Globus pallidus (tissue), 1 donor: Measurements from ENCODE around the gene CCL22.

Experiments used
- DNase-seq: peaks from one replicate; pipeline ENCODE4 v3.0.0-alpha.2; 2015; ENCODE audit warnings: low spot score

CCL22 gene

GRCh38 chr16:57376313-57376818 is 17.8 kb downstream of the CCL22 start:
- DNase-seq: no peak

DNA sequence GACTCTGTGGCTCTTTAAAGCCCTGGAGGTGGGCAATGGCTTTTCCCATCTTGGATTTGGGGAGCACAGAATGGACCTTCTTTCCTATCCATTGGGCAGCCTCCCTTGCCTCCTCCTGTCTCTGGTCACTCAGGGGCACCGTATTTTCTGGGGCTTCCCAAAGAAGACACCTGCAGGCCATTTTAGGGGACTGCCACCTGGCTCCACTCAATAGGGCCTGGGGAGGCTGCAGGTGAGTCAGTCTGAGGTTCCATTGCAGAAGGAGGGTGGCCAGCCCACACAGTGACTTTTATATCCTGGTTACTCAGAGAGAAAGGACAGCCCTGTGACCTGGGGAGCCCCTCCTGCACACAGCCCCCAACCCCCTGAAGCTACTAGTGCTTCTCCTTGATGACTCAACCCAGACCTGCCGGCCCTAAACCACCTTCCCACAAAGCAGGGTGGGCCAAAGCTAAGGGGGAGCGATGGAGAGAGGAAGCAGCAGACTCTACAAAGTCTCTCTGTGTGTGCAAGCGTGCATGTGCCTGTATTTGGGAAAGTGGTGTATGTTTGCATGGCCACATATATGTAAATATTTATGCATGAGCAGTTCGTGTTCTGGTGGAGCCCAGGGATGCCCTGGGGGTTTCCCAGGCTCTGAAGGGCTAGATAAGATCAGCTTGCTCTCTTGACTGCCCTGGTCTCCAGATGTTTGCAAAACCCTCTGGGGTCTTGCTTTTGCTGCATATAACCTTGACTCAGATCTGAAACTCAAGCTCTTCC is 18.7 kb downstream of the CCL22 start:
- no peak for DNase-seq

DNA sequence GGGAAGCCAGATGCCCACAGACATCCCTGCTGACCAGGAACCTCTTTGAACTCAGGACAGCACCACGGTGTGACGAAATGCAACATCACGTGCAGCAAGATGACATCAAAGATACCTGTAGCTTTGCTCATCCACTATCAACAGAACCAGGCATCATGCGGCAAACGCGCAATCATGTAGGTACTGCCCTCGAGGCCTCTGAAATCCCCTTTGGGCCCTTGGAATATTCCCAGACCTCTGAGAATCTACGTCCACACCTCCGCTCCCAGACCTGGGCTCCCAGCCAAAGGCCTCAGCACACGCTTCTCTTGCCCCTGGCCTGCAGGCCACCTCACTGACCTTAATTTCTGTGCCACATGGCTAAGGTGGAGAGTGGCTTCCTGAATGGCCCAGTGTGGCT is 21.0 kb downstream of the CCL22 start:
- no peak for DNase-seq

DNA sequence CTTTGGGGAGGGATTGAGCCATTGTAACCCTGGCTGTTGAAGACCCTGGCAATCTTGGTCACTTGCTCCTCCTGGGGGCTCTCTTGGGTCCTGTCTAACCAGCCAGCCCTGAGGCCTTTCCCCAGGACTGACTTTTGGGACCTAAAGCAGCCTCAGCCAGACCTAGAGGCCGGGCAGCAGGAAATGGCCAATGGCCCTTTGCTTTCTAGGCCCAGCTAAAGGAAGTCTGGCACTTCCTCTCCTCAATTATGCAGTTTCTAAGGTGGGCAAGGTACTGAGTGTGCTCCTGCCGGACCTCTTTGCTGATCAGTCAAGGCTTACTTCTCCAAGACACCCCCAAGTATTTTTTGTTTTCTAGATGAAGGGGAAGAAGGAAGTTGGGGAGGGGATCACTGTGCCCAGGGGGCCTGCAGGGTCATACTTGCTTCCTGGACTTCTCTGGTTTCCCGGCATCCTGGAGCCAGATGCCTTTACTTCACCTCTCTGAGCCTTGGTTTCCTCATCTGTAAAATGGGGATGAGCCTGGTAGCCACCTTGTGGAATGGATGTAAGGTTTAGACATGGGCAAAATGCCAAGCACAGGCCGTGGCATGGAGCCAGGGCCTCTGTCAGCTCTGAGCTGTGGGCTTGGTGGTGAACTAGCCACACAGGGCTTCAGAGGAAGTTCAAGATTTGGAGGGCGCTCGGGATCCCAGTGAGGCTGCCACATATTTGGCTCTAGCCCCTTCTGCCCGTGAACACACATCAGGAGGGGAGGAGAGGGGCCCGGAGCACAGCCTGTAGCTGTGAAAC is 22.3 kb downstream of the CCL22 start:
- no peak for DNase-seq

GRCh38 chr16:57381791-57382534 is 23.4 kb downstream of the CCL22 start:
- DNase-seq: no peak

DNA sequence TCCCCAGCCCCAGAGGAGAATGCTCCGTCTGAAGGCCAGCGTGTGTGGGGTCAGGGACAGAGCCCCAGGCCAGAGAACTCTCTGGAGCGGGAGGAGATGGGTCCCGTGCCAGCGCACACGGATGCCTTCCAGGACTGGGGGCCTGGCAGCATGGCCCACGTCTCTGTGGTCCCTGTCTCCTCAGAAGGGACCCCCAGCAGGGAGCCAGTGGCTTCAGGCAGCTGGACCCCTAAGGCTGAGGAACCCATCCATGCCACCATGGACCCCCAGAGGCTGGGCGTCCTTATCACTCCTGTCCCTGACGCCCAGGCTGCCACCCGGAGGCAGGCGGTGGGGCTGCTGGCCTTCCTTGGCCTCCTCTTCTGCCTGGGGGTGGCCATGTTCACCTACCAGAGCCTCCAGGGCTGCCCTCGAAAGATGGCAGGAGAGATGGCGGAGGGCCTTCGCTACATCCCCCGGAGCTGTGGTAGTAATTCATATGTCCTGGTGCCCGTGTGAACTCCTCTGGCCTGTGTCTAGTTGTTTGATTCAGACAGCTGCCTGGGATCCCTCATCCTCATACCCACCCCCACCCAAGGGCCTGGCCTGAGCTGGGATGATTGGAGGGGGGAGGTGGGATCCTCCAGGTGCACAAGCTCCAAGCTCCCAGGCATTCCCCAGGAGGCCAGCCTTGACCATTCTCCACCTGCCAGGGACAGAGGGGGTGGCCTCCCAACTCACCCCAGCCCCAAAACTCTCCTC is 24.1 kb downstream of the CCL22 start:
- no peak for DNase-seq

DNA sequence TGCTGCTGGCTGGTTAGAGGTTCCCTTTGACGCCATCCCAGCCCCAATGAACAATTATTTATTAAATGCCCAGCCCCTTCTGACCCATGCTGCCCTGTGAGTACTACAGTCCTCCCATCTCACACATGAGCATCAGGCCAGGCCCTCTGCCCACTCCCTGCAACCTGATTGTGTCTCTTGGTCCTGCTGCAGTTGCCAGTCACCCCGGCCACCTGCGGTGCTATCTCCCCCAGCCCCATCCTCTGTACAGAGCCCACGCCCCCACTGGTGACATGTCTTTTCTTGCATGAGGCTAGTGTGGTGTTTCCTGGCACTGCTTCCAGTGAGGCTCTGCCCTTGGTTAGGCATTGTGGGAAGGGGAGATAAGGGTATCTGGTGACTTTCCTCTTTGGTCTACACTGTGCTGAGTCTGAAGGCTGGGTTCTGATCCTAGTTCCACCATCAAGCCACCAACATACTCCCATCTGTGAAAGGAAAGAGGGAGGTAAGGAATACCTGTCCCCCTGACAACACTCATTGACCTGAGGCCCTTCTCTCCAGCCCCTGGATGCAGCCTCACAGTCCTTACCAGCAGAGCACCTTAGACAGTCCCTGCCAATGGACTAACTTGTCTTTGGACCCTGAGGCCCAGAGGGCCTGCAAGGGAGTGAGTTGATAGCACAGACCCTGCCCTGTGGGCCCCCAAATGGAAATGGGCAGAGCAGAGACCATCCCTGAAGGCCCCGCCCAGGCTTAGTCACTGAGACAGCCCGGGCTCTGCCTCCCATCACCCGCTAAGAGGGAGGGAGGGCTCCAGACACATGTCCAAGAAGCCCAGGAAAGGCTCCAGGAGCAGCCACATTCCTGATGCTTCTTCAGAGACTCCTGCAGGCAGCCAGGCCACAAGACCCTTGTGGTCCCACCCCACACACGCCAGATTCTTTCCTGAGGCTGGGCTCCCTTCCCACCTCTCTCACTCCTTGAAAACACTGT is 25.0 kb downstream of the CCL22 start:
- no peak for DNase-seq

DNA sequence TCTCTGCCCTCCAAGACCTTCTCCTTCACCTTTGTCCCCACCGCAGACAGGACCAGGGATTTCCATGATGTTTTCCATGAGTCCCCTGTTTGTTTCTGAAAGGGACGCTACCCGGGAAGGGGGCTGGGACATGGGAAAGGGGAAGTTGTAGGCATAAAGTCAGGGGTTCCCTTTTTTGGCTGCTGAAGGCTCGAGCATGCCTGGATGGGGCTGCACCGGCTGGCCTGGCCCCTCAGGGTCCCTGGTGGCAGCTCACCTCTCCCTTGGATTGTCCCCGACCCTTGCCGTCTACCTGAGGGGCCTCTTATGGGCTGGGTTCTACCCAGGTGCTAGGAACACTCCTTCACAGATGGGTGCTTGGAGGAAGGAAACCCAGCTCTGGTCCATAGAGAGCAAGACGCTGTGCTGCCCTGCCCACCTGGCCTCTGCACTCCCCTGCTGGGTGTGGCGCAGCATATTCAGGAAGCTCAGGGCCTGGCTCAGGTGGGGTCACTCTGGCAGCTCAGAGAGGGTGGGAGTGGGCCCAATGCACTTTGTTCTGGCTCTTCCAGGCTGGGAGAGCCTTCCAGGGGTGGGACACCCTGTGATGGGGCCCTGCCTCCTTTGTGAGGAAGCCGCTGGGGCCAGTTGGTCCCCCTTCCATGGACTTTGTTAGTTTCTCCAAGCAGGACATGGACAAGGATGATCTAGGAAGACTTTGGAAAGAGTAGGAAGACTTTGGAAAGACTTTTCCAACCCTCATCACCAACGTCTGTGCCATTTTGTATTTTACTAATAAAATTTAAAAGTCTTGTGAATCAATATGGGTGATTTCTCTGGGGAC is 25.9 kb downstream of the CCL22 start:
- DNase-seq: no peak

GRCh38 chr16:57385083-57385482 is 26.5 kb downstream of the CCL22 start:
- DNase-seq: no peak

DNA sequence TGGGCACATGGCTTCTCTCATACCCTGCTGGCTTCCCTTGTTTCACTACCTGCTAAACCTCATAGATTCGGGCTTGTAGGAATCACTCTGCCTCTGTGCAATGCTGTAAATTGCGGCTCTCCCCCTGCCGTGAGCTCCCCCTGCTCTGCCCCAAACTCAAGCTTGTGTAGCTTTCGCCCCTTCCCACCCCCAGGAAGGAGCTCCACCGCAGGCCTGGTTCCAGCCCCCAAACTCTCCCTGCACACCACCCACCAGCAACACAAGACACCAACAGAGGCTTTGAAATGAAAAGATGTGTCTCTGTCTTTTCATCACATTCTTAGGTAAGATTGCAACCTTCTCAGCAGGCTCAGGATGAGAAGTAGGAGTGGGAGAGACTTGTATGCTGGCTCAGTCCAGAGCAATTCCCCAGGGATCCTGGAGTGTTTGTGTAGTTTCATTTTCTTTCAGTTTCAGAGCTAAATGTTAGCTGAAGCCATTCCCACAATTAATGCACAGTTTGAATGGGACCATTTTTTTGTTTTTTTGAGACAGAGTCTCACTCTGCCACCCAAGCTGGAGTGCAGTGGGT is 27.9 kb downstream of the CCL22 start:
- DNase-seq: no peak

GRCh38 chr16:57387598-57388354 is 29.2 kb downstream of the CCL22 start:
- no peak for DNase-seq

DNA sequence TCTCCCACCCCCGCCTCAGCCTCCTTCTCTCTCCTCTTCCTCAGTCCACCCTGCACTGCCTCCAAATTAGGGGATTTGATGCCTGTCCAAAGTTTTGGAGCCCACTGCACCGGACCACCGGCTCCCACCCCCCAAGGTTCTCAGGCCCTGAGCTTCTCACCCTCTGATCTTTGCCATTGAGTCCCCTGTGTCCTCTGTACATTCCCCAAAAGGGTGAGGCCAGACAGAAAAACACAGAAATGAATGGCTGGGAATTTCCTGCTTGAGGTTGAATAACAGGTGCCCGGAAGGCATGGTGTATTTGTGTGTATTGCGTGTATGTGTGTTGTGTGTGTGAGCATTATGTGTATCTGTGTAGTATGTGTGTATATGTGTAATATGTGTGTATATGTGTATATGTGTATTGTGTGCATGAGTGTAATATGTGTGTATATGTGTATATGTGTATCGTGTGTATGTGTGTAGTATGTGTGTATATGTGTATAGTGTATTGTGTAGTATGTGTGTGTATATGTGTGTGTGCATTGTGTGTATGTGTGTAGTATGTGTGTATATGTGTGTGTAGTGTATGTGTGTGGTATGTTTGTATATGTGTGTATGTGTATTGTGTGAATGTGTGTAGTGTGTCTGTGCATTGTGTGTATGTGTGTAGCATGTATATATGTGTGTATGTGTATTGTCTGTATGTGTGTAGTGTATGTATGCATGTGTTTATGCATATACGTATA is 29.9 kb downstream of the CCL22 start:
- no peak for DNase-seq

GRCh38 chr16:57389087-57389468 is 30.5 kb downstream of the CCL22 start:
- DNase-seq: no peak

DNA sequence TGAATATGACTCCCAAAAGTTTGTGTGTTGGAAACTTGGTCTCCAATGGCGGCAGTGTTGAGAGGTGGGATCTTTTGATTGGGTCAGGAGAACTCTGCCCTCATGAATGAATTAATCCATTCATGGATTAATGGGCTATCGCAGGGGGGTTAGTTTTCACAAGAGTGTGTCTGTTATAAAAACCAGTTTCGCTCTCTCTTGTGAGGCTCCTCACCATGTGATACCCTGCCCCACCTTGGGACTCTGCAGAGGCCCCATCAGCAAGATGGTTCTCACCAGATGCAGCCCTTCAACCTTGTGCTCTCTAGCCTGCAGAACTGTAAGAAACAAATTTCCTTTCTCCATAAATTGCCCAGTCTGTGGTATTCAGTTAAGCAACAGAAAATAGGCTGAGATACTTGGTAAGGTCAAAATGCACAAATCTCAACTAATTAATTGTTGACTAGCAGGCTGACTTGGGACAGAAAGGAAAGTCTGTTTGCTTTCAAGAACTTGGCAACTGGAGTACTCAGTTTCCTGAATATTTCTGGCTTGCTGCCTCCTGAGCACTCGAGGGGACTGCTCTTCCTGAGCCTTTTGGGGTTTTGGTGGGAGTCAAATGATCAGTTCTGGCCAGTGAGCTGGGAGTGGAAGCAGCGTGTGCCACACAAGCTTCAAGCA is 32.2 kb downstream of the CCL22 start:
- no peak for DNase-seq

- no peak for DNase-seq
These were observed 32.7 kb downstream of the CCL22 start for GRCh38 chr16:57391300-57391699.

- DNase-seq: no peak
These were observed 33.1 kb downstream of the CCL22 start for GRCh38 chr16:57391708-57392107.

DNA sequence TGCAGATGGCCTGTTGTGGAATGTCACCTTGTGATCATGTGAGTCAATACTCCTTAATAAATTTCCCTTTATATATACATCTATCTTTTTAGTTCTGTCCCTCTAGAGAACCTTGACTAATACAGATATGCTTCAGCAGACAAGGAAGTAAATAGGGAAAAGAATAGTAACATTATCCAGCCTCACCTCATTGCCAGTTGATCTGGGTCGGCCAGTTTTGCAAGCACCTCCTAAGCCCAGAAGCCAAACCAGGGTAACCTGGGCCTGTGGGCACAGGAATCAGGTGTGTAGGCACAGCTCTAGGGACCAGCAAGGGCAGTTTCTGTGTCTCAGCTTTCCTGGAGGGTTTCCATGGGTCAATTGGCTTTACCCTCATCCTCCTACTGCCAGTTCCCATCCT is 34.1 kb downstream of the CCL22 start:
- DNase-seq: no peak
